HCT116 (cell line): Measurements from ENCODE around the gene BICD1. TPM values are rescaled to one million over a fixed set of nuclear protein-coding genes. Genes with fewer than 3 reads are reported as not detected.

Experiments
- ATAC-seq: fragments of 200-7000 bp; cut with Tn5 transposase; 2 replicates; pipeline ENCODE4 v1.9.1; 2020; ENCODE audit warnings: mild to moderate bottlenecking, moderate library complexity
- BruUV-seq: library from RNA; stranded (reverse); fragments of 400-500 nt; replicated peaks from 2 replicates; lab custom pipeline; 2021; lab: Mats Ljungman, UMichigan
- CTCF ChIA-PET: fragments of 300-600 bp; sonication (Branson Sonifier 250); formaldehyde crosslinking; loops from one replicate; lab custom pipeline; 2021; ENCODE audit warnings: antibody characterized with exemption; lab: Charles Lee
- POLR2A ChIA-PET: fragments of 300-600, 350-600 bp; sonication (Branson Sonifier 250); formaldehyde crosslinking; loops from one replicate; lab custom pipeline; 2021; ENCODE audit warnings: antibody characterized with exemption; lab: Charles Lee
- RAD21 ChIA-PET, 2 experiments: fragments of 300-600 bp; sonication (Branson Sonifier 250); formaldehyde crosslinking; loops; one replicate each; lab custom pipeline; 2023; ENCODE audit warnings: low total read pairs in 2 of 2; ENCODE audit not compliant: uncharacterized antibody in 2 of 2, unreplicated experiment in 2 of 2, low non-redundant PET in 1 of 2; lab: Charles Lee
- DNase-seq: peaks from one replicate; pipeline ENCODE4 v3.0.0-alpha.2; 2010; ENCODE audit warnings: low read depth, low spot score
- H2AFZ ChIP-seq: fragments of 200-600 bp; shearing (Covaris generic), sonication (generic); 2 replicates; pipeline ENCODE4 v1.6.1; 2017; ENCODE audit warnings: low read depth, mixed run types, mixed read lengths, antibody characterized with exemption, low read length; ENCODE audit not compliant: poor library complexity, severe bottlenecking
- H3K27ac ChIP-seq: 2 replicates; pipeline ENCODE4 v1.5.1; 2012; ENCODE audit warnings: low read depth, low read length
- H3K27me3 ChIP-seq: fragments of 200-600 bp; sonication (generic); 2 replicates; pipeline ENCODE4 v1.6.1; 2016; ENCODE audit warnings: mixed run types, low read length, mixed read lengths; ENCODE audit not compliant: insufficient read depth
- H3K36me3 ChIP-seq, 2 experiments: fragments of 200-500 bp in 1 of 2; fragments of 200-600 bp in 1 of 2; sonication (Bioruptor generic) in 1 of 2; sonication (generic) in 1 of 2; 2 replicates each; pipeline versions ENCODE4 v1.5.1 to v1.6.1; 2014 to 2016; ENCODE audit warnings: low read length in 2 of 2, inconsistent platforms in 1 of 2, mixed read lengths in 1 of 2, mixed run types in 1 of 2; ENCODE audit not compliant: insufficient read depth in 2 of 2, control insufficient read depth in 1 of 2
- H3K4me1 ChIP-seq, 2 experiments: fragments of 200-600 bp in 1 of 2; sonication (generic) in 1 of 2; 2 replicates each; pipeline versions ENCODE4 v1.5.1 to v1.6.1; 2012 to 2017; ENCODE audit warnings: low read length in 2 of 2, inconsistent platforms in 1 of 2, mild to moderate bottlenecking in 1 of 2, mixed read lengths in 1 of 2, mixed run types in 1 of 2, moderate library complexity in 1 of 2; ENCODE audit not compliant: insufficient read depth in 2 of 2, control insufficient read depth in 1 of 2
- H3K4me2 ChIP-seq: fragments of 200-600 bp; sonication (generic); 2 replicates; pipeline ENCODE4 v1.6.1; 2017; ENCODE audit warnings: mixed run types, low read length, mixed read lengths
- H3K4me3 ChIP-seq, 2 experiments: fragments of 200-600 bp in 1 of 2; sonication (generic) in 1 of 2; replicated peaks in 1 of 2; 2 replicates each; pipeline ENCODE4 v1.5.1; 2011 to 2016; ENCODE audit warnings: low read length in 2 of 2, control low read depth in 1 of 2, low read depth in 1 of 2, mild to moderate bottlenecking in 1 of 2, mixed read lengths in 1 of 2, mixed run types in 1 of 2
- H3K79me2 ChIP-seq: fragments of 200-600 bp; sonication (generic); 2 replicates; pipeline ENCODE4 v1.6.1; 2017; ENCODE audit warnings: mild to moderate bottlenecking, mixed run types, low read length, moderate library complexity, mixed read lengths; ENCODE audit not compliant: insufficient read depth
- H3K9ac ChIP-seq: fragments of 200-600 bp; sonication (generic); 2 replicates; pipeline ENCODE4 v1.6.1; 2016; ENCODE audit warnings: low read length, mixed read lengths
- H3K9me2 ChIP-seq: fragments of 200-600 bp; sonication (generic), shearing (Covaris generic); 2 replicates; pipeline ENCODE4 v1.6.1; 2017; ENCODE audit warnings: mixed run types, mild to moderate bottlenecking, moderate library complexity; ENCODE audit not compliant: insufficient read depth
- H3K9me3 ChIP-seq, 2 experiments: fragments of 200-500 bp in 1 of 2; fragments of 200-600 bp in 1 of 2; sonication (Bioruptor generic) in 1 of 2; sonication (generic) in 1 of 2; 2 replicates each; pipeline ENCODE4 v1.6.1; 2014 to 2017; ENCODE audit warnings: low read length in 2 of 2, mixed read lengths in 2 of 2, inconsistent platforms in 1 of 2, low read depth in 1 of 2, mild to moderate bottlenecking in 1 of 2, mixed run types in 1 of 2, moderate library complexity in 1 of 2; ENCODE audit not compliant: control insufficient read depth in 1 of 2, insufficient read depth in 1 of 2
- H4K20me1 ChIP-seq: fragments of 200-600 bp; sonication (generic), shearing (Covaris generic); 2 replicates; pipeline ENCODE4 v1.6.1; 2017; ENCODE audit warnings: mixed run types, mild to moderate bottlenecking, moderate library complexity; ENCODE audit not compliant: insufficient read depth
- CBX3 ChIP-seq: IDR thresholded peaks from 2 replicates; pipeline ENCODE4 v1.6.1; 2012; ENCODE audit warnings: low read depth
- CEBPB ChIP-seq: IDR thresholded peaks from 2 replicates; pipeline ENCODE4 v1.6.1; 2012; ENCODE audit warnings: low read depth
- EGR1 ChIP-seq: IDR thresholded peaks from 2 replicates; pipeline ENCODE4 v1.6.1; 2012; ENCODE audit warnings: low read depth
- EZH2 ChIP-seq: fragments of 200-600 bp; sonication (generic); IDR thresholded peaks from 2 replicates; pipeline ENCODE4 v1.6.1; 2017; ENCODE audit warnings: antibody characterized with exemption, mixed run types
- EZH2phosphoT487 ChIP-seq: fragments of 200-600 bp; IDR thresholded peaks from 2 replicates; pipeline ENCODE4 v1.6.1; 2018; ENCODE audit warnings: antibody characterized with exemption, borderline replicate concordance
- FOSL1 ChIP-seq: IDR thresholded peaks from 2 replicates; pipeline ENCODE4 v1.6.1; 2012; ENCODE audit warnings: low read depth
- JUND ChIP-seq: IDR thresholded peaks from 2 replicates; pipeline ENCODE4 v1.6.1; 2012
- POLR2A ChIP-seq: IDR thresholded peaks from 2 replicates; pipeline ENCODE4 v1.7.0; 2011; ENCODE audit warnings: borderline replicate concordance; ENCODE audit not compliant: insufficient read depth, insufficient read length; ENCODE audit errors: extremely low read depth
- POLR2AphosphoS5 ChIP-seq: IDR thresholded peaks from 2 replicates; pipeline ENCODE4 v1.6.1; 2011; ENCODE audit warnings: mild to moderate bottlenecking, low read depth, low read length, moderate library complexity
- RAD21 ChIP-seq: IDR thresholded peaks from 2 replicates; pipeline ENCODE4 v1.6.1; 2012; ENCODE audit warnings: low read depth, mild to moderate bottlenecking
- SIN3A ChIP-seq: IDR thresholded peaks from 2 replicates; pipeline ENCODE4 v1.6.1; 2012; ENCODE audit warnings: low read depth
- SP1 ChIP-seq: IDR thresholded peaks from 2 replicates; pipeline ENCODE4 v1.6.1; 2012; ENCODE audit warnings: low read depth
- TCF7L2 ChIP-seq: IDR thresholded peaks from 2 replicates; pipeline ENCODE4 v1.7.0; 2011; ENCODE audit warnings: borderline replicate concordance, inconsistent platforms; ENCODE audit not compliant: insufficient read depth, insufficient read length; ENCODE audit errors: extremely low read depth
- ZFX ChIP-seq: fragments of 450-650 bp; IDR thresholded peaks from 2 replicates; pipeline ENCODE4 v1.6.1; 2017
- ZNF274 ChIP-seq: fragments of 200-500 bp; sonication (Bioruptor generic); IDR thresholded peaks from 2 replicates; pipeline ENCODE4 v1.6.1; 2014; ENCODE audit warnings: mild to moderate bottlenecking, low read depth, low read length, inconsistent platforms
- intact Hi-C: fragments of 100-400 bp; cut with micrococcal nuclease; formaldehyde crosslinking; loops from 2 replicates; pipeline ENCODE4 v1.10.0; 2022
- total RNA-seq: library from RNA; stranded (reverse); gene quantifications from one replicate; pipeline ENCODE4 v1.2.1, GENCODE V29; 2021; ENCODE audit not compliant: unreplicated experiment
- TF ChIP-seq, protein P1 (sequence below): IDR thresholded peaks from 2 replicates; pipeline ENCODE4 v1.6.1; 2011; ENCODE audit warnings: mild to moderate bottlenecking, low read length, moderate library complexity; ENCODE audit not compliant: insufficient replicate concordance; ENCODE audit errors: extremely low read depth
- TF ChIP-seq, protein P2 (sequence below): IDR thresholded peaks from 2 replicates; pipeline ENCODE4 v1.6.1; 2012
- TF ChIP-seq, protein P3 (sequence below), 3 experiments: fragments of 200-600 bp in 1 of 3; sonication (generic) in 1 of 3; IDR thresholded peaks in 2 of 3; conservative IDR thresholded peaks in 1 of 3; 2 replicates each; pipeline ENCODE4 v1.5.1; 2012 to 2017; ENCODE audit warnings: low read depth in 2 of 3, low read length in 2 of 3, antibody characterized with exemption in 1 of 3, borderline replicate concordance in 1 of 3, control low read depth in 1 of 3, mild to moderate bottlenecking in 1 of 3, mixed read lengths in 1 of 3, mixed run types in 1 of 3, moderate library complexity in 1 of 3; ENCODE audit not compliant: insufficient read depth in 1 of 3
- TF ChIP-seq, protein P4 (sequence below): IDR thresholded peaks from 2 replicates; pipeline ENCODE4 v1.6.1; 2012

Gene BICD1
- total RNA-seq, 1 experiment from 2014 or later = 32.5 TPM

DNA sequence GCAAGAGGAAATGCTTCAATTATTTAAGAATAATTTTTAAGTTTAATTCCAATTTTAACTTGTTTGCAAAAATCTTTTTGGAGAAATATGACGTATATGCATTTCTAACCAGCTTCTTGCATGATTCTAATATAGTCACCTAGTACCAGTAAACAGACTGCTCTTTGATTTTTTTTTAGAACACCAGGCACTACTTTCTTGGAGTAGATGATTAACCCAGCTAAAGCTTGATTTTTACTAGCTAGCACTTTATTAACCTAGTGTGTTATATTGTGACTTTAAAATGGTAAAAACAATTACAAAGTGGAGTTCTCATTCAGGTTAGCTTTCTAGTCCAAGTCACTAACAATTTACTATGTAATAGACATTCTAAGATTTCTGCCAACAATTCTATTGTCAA, 260.1 kb downstream of the BICD1 start:
- no peaks in the 10 kb centered on the region for H3K36me3 ChIP-seq
- H3K9me3 ChIP-seq = no peaks in the 10 kb centered on the region
- no peaks in the 10 kb centered on the region for H3K27me3 ChIP-seq
- ATAC-seq = no peak
- no peaks in the 10 kb centered on the region for H3K79me2 ChIP-seq
- H3K9me2 ChIP-seq = no peaks in the 10 kb centered on the region
- RAD21 ChIA-PET = no interaction called here
- no TSS peak for BruUV-seq
- POLR2A ChIA-PET = no interaction called here
- DNase-seq = no peak
- no peak overlapping the region for H3K4me2 ChIP-seq
- no peak overlapping the region for H3K4me3 ChIP-seq
- no peak overlapping the region for H3K9ac ChIP-seq
- no peak for TF ChIP-seq ZNF274
- TF ChIP-seq SIN3A = no peak
- TF ChIP-seq, protein P1, sequence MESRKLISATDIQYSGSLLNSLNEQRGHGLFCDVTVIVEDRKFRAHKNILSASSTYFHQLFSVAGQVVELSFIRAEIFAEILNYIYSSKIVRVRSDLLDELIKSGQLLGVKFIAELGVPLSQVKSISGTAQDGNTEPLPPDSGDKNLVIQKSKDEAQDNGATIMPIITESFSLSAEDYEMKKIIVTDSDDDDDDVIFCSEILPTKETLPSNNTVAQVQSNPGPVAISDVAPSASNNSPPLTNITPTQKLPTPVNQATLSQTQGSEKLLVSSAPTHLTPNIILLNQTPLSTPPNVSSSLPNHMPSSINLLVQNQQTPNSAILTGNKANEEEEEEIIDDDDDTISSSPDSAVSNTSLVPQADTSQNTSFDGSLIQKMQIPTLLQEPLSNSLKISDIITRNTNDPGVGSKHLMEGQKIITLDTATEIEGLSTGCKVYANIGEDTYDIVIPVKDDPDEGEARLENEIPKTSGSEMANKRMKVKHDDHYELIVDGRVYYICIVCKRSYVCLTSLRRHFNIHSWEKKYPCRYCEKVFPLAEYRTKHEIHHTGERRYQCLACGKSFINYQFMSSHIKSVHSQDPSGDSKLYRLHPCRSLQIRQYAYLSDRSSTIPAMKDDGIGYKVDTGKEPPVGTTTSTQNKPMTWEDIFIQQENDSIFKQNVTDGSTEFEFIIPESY = no peak
- no peak for TF ChIP-seq ZFX
- TF ChIP-seq, protein P2, sequence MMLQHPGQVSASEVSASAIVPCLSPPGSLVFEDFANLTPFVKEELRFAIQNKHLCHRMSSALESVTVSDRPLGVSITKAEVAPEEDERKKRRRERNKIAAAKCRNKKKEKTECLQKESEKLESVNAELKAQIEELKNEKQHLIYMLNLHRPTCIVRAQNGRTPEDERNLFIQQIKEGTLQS = no peak
- TF ChIP-seq, protein P3, sequence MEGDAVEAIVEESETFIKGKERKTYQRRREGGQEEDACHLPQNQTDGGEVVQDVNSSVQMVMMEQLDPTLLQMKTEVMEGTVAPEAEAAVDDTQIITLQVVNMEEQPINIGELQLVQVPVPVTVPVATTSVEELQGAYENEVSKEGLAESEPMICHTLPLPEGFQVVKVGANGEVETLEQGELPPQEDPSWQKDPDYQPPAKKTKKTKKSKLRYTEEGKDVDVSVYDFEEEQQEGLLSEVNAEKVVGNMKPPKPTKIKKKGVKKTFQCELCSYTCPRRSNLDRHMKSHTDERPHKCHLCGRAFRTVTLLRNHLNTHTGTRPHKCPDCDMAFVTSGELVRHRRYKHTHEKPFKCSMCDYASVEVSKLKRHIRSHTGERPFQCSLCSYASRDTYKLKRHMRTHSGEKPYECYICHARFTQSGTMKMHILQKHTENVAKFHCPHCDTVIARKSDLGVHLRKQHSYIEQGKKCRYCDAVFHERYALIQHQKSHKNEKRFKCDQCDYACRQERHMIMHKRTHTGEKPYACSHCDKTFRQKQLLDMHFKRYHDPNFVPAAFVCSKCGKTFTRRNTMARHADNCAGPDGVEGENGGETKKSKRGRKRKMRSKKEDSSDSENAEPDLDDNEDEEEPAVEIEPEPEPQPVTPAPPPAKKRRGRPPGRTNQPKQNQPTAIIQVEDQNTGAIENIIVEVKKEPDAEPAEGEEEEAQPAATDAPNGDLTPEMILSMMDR (IDR thresholded peaks at IDR 0.05 in 2 of 3, conservative IDR thresholded peaks at IDR 0.05 in 1 of 3; ENCODE audit: borderline replicate concordance in 1 of 3, insufficient read depth in 1 of 3, low read depth in 2 of 3, low read length in 2 of 3) = no peak
- TF ChIP-seq CEBPB = no peak
- TF ChIP-seq SP1 = no peak
- no peak for TF ChIP-seq EZH2phosphoT487
- no peak for TF ChIP-seq EGR1
- TF ChIP-seq JUND = no peak
- TF ChIP-seq, protein P4, sequence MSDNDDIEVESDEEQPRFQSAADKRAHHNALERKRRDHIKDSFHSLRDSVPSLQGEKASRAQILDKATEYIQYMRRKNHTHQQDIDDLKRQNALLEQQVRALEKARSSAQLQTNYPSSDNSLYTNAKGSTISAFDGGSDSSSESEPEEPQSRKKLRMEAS = no peak
- no peak for TF ChIP-seq CBX3
- no peak for TF ChIP-seq TCF7L2
- TF ChIP-seq EZH2 = no peak
- no peak for TF ChIP-seq POLR2AphosphoS5
- TF ChIP-seq RAD21 = no peak
- TF ChIP-seq POLR2A = no peak
- TF ChIP-seq FOSL1 = no peak
- no peak overlapping the region for H2AFZ ChIP-seq
- CTCF ChIA-PET = interaction anchor here (0.9 kb wide), 1 partner anchor 388 kb away, joined by 4 read pairs; no protein-coding TSS in a partner anchor
- H3K4me1 ChIP-seq = no peaks in the 10 kb centered on the region
- intact Hi-C loops = loop anchor here (2.0 to 10.0 kb wide), 3 partner anchors 88 to 1658 kb away; partner anchors contain the start of gene ALG10
- no peak overlapping the region for H3K27ac ChIP-seq
- H4K20me1 ChIP-seq = no peaks in the 10 kb centered on the region
